Germinal center (tissue), 1 donor: ENCODE measurements around the gene SIDT2.

Experiments used
- DNase-seq: peaks from one replicate; pipeline ENCODE4 v3.0.0; 2012; ENCODE audit warnings: mixed read lengths, low spot score

Gene SIDT2

DNA sequence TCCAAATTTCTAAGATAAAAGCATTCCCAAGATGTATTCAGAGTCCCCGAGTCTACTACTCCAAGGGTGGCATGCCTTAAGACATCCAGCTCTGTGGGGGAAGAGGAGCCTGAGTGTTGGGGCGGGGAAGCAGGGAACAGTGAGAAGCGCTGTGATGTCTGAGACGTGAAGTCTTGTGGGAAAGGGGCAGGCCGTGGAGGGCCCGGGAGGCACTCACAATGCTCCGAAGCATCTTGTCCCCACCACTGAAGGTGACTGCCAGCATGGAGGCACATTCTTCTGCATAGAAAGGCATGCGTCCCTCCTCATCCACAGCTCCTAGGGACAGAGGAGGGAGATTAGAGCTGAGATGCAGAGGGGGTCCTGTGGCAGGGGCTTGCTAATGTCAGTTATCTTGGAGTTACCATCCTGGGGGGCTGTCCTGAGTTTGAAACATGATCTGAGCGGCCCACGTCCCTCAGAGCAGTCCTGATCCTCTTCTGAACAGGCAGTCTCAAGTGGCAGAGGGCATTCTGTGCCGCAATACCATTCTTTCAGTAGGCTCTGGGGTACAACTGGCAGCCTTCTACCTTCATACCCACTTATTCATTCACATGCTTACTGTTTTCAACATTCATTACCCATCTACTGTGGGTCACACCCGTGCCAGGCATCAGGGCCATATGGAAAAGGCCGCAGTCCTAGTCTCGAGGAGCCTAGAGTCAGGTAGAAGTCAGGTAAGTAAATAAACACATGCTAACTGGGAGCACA lies 44.6 kb downstream of the SIDT2 start:
- DNase-seq: no peak

DNA sequence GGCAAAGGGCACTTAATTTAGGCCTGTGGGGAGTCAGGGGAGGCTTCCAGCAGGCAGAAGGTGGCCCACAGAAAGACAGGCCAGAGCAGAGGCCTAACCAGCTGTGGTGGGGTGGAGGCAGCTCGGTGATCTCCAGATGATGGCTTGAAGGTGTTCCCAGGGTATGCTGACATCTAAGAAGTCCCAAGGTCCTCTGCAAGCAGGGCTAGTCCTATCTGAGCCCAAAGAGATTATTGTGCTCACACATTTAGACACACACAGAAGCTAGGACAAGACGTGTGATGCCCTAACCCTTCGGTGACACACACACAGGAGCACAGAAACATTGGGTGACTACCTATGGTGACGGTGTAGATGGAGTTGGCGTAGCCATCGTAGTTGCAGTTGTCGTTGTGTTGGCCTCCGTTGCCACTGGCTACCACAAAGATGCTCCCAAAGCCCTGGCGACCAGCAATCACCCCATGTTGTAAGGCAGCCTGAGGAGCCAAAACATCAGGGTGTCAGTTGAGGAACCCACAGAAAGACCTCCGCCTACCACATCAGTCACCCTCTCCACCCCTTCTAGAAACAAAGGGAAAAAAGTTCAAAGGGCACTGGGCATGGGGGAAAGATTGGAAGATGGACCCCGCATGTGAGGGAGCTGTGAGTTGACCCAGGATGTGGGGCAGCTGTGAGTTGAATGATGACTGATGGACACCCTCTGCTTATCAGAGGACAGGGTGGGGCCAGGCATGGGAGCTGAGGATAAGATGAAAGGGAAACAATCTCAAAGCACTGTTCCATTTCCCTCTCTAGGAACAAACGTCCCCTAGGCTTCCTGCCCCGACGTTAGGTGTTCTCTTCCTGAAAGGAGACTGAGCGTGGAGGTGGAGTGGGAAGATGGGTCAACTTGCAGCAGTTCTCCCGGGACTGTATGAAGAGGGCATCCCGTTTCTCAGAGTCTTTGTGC lies 45.5 kb downstream of the SIDT2 start:
- DNase-seq: no peak

DNA sequence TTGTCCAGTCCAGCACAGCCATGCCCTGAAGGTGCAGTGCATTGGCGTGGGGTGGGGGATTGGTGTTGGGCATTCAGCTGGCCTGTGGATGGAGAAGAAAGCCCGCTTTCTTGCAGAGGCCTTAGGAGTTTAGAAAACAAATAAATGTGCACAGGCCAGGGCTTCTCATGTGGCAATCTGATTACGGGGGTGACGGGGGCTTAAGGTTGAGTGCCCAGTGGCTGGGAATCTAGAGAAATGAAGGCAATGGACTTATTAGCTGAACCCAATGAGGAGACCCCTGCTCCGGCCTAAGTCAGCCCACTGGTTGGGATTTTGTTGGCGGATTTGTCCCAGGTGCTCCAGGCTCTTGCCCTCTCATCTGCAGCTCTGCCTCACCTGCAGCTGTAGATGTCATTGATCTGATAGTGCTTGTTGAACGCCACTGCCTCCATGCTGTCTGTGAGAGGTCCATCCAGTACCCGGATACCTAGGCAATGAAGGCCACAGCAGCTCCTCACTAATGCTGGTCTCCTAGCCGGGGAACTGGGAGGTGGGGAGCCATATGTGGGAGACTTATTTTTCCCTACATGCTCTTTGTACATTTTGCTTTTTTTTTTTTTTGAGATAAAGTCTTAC lies 47.1 kb downstream of the SIDT2 start:
- DNase-seq: no peak

DNA sequence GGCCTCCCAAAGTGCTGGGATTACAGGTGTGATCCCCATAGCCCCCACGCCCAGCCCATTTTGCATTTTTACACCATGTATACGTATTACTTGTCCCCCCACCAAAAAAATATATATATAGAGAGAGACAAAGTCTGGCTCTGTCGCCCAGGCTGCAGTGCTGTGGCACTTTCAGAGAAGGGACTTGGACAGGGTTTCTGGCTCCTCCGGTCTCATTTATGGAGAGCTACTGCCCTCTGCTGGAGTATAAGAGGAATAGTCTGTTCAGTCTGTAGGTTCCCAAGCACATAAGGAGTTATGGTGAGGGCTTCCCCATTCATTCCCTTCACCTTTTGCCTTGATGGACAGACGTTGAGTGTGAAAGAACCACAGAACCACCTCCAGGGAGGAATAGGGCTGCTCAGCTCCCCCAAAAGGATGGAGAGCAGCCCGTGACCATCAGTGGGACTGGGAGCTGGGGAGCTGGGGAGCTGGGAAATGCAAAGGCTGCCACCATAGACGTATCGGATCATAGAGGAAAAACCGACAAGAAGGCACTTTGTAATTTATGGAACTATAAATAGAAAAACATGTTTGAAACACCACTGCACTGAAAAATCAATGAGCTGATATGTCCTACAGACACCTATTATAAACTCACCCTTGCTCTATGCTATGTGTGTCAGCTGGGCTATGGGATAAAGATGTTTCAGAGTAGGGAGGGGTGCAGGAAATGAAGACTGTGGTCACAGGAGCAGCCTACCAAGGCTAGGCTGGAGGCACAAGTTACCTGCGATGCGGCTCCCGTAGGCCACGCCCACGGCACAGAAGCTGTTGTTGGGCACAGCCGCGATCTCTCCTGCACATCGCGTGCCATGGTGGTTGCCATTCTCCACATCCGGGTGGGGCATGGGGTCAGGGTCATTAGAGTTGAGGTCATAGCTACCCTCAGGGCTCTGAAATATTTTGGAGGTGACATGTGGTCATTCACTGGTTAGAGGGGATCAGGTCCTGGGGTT lies 48.1 kb downstream of the SIDT2 start:
- DNase-seq: peak; percentile 75

DNA sequence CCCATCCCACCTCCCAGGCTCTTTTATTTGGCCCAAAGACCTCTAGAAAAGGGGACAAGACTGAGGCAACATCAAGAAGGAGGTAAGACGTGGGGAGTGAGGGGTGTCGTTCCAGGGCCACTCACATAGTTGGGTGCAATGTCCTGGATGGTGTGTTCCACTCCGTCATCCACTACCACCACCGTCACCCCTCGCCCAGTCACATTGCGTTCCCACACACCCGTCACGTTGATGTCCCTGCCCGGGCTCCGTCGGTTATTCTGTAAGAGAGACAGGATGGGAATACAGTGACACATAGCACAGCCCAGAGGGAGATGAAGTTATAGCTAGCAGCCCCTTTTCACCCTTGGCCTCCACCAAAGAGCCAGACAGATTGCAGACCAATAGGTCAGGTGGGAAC lies 49.5 kb downstream of the SIDT2 start:
- no peak for DNase-seq

DNA sequence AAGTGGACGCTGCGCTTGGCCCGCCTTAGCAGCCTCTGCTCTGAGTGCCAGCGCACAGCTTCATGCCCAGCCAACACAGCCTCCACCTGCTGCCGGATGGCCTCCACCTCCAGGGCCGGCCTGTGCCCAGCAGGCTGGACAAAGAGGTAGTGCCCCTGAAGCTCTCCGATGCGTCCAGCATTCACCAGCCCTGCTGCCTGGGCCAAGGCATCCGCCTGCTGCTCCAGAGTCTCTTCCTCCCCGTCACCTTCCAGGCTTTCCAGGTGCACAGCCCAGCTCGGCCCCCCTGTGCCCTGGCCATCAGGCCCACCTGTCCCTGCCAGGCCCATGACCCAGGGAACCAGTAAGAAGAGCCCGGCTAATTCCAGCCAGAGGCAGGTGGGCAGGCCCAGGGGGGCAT lies 50.9 kb downstream of the SIDT2 start:
- no peak for DNase-seq

DNA sequence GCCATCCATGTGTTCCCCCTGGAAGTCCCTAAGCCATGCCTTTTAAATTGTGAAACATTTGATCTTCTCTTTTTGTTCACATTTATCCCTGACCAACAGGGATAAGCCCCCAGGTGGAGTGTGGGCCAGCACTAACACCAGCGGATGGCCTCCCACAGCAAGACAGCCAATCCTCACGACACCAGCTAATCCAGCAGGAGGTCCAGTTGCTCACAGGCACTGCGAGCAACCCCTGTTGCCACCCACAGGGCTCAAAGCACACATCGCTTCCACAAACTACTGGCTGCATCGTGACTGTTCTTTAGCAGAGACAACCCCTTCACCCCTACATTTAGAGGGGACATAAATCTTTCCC lies 51.4 kb downstream of the SIDT2 start:
- DNase-seq: no peak

DNA sequence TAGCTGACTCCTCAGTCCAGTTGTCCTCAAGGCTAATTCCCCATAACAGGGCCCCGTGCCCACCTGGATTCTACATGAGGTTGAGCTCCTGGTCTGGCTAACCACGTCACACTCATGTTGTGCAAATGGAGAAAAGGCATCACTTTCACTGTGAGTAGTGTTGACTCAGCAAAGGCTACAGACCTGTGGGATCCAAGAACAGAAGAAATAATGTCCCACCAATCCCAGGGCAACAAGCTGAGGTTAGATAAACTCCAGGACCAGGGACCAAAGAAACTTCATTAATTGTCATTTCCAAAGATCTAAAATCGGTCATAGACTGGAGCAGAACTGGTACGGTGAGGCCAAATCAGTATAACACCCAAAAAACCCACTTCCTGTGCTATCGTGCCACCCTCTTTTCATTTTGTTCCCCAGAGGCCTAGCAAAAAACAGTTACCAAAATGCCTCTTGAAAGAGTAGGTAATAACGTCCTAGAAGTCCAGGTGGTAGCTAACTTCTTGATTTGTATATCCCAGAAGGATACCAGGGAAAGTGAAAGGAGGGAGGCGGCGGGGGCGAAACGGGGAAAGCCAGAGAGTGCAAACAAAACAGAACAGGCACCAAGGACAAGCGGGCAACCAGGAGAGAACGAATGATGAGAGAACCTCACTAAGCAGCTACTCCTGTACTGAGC lies 51.9 kb downstream of the SIDT2 start:
- DNase-seq: peak; percentile 61

DNA sequence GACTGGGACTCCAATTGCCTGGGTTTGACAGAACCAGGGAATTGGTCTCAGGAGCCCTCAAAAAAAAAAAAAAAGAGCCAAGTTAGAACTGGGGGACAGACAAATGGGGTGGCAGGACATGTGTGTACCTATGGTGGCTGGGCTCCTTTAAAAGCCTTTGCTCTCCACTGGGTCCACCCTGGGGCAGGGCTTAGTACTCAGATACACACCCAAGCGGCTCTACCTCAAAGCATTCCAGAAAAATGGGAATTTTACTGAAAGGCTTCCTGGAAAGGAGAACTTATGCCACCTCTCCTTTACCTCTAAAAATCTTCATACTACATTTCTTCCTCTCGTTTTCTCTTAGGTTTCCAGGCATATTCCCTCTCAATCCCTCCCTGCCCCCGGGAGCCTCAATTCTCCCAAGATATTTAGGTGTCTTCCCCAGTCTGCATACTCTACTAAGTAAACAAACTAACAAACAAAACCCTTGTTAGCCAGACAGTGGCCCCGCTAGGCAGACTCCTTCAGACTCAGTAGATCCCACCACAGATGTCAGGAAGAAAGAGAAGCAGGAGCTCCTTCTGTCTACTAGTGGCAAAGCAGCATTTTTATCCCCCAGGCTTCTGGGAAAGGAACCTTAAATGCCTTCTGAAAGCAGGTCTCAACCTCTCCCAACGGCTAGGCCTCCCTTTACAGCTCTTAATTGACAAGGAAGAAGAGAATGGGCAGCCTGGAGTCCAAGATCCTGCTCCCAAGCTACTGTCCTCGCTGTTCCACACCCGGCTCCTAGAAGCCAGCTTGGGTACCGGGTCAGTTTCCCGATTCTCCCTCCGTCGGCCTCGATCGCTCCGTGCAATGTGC lies 52.7 kb downstream of the SIDT2 start:
- peak; percentile 25 for DNase-seq

DNA sequence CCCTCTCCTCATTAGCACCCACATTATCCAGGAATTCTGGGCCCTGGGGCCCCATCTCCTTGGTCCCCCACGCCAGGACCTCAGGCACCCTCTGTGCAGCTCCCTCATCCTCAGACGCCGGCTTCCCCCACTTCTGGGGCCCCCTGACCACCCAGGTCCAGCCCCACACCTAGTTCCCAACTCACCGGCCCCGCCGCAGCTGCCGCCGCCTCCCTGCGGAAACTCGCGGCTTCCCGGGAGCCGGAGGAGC lies 53.2 kb downstream of the SIDT2 start, which contains the start of gene PCSK7:
Gene PCSK7, minus strand, starts transcription at position 232 of the 250 bp plus-strand sequence. CDS start 2,229 bp downstream, outside the sequence.
- DNase-seq: no peak

DNA sequence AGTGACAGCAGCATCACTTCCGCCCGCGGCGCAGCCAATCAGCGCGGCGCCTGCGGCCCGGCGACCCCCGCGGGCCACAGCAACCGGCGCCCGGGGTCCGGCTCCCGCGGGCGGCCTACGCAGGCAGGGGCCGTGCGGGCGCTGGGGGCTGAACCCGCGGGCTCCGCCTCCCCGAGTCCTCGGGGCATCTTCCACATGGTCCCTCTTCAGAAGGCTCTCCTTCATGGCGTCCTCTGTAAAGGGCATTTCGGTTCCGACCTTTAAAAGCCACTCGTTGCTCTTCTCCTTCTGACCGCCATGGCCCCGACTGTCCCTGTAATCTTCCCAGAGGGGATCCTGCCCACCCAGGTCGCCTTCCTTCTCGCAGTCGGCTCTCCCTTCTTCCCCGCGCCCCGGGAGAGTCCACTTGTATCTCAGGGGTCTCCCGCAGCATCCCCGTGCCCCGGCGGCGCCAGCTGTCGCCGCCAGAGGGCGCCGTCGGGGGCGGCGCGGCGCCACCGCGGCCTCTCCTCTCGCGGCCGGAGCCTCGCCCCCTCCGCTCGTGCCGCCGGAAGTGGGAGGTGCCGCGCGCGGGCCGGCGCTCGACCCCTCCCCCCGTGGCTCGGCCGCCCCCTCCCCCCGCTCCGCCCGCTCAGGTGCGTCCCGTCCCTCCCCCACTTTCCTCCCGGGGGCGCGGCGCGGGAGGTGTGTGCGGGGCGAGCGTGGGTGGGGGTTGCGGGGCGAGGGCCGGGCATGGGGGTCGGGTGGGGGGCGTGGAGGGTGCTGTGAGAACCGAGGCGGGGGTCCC lies 53.7 kb downstream of the SIDT2 start, which contains the start of gene RNF214:
Gene RNF214, plus strand, starts transcription at position 580 of the 787 bp plus-strand sequence. CDS start 1,602 bp downstream, outside the sequence.
- DNase-seq: peak; percentile 95

DNA sequence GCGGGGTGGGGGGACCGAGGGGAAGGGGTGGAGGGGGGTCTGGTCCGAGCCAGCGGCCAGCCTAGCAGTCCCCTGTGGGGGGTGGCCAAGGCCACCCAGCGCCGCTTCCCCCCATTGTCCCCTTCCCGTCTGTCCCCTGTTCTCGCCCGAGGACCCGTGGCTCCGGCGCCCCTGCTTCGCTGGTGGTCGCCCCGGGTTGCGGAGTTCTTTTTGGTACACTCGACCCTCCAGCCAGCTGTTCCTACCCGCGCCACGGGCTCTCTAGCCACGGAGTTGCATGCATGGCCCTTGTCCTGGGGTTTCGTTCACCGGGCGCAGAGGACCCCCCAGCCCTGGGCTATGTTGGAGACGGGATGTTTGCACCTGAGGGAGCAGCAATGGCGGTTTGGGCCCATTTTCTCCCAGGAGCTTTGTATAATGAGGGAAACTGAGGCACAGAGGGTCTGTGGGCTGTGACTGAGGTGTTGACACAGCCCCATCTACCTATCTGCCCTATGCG lies 54.4 kb downstream of the SIDT2 start:
- peak; percentile 56 for DNase-seq

DNA sequence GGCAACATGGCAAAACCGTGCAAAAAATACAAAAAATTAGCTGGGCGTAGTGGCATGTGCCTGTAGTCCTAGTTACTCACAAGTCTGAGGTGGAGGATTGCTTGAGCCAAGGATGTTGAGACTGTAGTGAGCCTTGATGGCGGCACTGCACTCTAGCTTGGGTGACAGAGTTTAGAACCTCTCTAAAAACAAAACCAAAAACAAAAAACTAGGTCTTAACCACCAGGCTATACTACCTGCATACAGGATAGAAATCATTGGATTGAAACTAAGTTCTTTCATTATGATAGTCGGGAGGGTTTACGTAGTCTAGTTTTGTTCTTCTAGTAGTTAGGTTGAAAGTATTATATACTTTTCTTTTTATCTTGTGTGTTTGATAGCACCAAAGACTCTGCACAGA lies 59.7 kb downstream of the SIDT2 start:
- no peak for DNase-seq

DNA sequence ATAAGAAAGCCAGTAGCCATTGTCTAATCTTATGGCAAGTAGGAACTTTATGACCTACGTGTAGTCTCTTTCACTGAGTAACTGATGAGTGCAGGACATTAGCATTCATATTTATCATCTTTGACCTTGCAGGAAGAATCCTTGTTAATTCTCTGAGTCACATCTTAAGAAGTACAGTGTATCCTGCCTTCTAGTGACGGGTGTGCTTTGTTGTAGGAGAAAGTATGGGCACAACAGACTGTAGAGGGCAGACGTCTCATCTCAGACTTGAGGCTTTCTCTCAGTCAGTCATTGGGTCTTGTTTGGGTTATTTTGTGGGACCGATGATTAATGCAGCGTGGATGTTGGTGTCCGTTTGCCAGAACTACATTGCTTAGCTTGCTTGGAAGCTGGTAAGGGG lies 60.8 kb downstream of the SIDT2 start:
- no peak for DNase-seq
